NCI-H1417 treated with DMSO at 0.1 percent for 48 hours (cell line): ENCODE results near the gene FRRS1.
"Not testable (repeated sequence)": the region's sequence is repeated elsewhere in the genome, so short reads cannot be mapped to it uniquely, and the experiment has no call there.

Source experiments
- DNase-seq: peaks from one replicate; lab custom pipeline; 2025; lab: John Stamatoyannopoulos, UW

The FRRS1 gene

GRCh38 chr1:99768104-99768503 is 1.7 kb upstream of the FRRS1 start:
- no peak for DNase-seq

DNA sequence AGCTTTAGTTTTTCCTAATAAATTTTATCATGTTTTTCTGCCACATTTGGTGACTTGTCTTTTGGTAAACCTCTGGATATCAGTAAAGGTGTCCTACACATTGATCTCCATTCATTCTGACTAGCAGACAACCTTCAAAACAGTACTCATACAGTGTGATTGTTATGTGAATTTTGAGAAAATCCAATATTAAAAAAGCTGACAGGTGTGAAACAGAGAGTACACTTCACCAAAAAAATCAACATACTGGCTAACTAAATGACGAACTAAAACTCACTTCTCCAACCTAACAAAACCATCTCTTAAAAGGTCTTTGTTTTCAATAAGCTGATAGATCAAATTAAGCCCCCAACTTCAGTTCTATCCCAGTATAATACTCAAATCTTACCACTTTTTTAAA is 1.5 kb downstream of the FRRS1 start:
- DNase-seq: no peak

GRCh38 chr1:99764439-99764838 is 2.0 kb downstream of the FRRS1 start:
- no peak for DNase-seq

GRCh38 chr1:99763956-99764355 is 2.5 kb downstream of the FRRS1 start:
- no peak for DNase-seq

- DNase-seq: no peak
Observed at GRCh38 chr1:99761774-99762173, 4.7 kb downstream of the FRRS1 start.

GRCh38 chr1:99759518-99760160 is 6.8 kb downstream of the FRRS1 start:
- DNase-seq: no peak

DNA sequence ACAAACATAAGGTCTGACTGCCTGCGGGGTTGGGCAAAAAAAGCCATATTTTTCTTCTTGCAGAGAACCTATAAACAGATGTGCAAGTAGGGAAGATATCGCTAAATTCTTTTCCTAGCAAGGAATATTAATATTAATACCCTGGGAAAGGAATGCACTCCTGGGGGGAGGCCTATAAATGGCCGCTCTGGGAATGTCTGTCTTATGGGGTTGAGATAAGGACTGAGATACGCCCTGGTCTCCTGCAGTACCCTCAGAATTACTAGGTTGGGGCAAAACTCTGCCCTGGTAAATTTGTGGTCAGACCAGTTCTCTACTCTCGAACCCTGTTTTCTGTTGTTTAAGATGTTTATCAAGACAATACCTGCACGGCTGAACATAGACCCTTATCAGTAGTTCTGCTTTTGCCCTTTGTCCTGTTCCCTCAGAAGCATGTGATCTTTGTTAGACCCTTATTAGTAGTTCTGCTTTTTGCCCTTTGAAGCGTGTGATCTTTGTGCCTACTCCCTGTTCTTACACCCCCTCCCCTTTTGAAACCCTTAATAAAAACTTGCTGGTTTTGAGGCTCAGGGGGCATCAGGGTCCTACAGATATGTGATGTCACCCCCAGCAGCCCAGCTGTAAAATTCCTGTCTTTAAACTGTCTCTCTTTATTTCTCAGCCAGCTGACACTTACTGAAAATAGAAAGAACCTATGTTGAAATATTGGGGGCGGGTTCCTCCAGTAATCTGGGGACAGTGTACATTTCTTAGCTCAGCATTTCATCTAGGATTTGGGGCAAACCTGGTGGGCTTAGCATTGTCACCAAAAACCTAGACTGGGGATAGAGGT is 7.5 kb downstream of the FRRS1 start:
- DNase-seq: not testable (repeated sequence)

GRCh38 chr1:99758073-99758511 is 8.3 kb downstream of the FRRS1 start:
- no peak for DNase-seq

- no peak for DNase-seq
Observed at GRCh38 chr1:99756598-99756997, 9.8 kb downstream of the FRRS1 start.

DNA sequence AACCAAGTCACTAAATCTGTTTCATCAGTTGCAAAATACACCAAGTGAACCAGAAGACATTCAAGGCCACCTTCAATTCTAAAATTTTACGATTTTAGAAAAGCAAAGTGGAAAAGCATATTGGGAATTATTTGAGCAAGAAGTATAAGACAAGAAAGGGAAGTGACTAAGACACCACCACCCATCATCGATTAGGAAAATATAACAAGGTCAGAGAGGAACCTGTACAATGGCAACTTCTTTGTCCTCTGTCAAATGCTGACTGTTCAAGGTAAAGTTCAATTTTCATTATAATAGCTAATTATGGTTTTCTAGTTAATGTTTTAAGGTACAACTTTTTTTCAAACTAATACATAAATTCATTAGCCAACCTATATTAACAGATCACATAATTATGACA is 10.8 kb downstream of the FRRS1 start:
- DNase-seq: no peak

GRCh38 chr1:99754697-99755096 is 11.7 kb downstream of the FRRS1 start:
- DNase-seq: no peak

- DNase-seq: no peak
Observed at GRCh38 chr1:99754055-99754626, 12.3 kb downstream of the FRRS1 start.

DNA sequence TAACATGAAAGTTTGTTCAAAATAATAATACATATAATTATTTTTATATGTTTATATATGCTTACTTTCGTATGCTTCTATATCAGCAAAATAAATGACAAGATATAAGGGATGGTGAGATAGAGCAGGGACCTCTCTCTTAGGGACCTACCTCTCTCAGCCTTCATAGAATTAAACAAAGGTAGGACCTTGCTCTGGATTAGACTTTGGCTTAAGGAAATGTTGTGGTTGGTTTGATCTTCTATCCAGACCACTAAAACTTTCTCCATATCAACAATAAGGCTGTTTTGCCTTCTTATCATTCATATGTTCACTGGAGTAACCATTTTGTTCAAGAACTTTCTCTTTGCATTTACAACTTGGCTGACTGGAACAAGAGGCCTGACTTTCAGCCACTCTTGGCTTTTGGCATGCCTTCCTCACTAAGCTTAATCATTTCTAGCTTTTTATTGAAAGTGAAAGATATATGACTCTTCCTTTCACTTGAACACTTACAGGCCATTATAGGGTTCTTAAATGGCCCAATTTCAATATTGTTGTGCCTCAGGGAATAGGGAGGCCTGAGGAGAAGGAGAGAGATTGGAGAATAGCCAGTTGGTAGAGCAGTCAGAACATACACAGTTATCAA is 14.4 kb downstream of the FRRS1 start:
- DNase-seq: no peak

- DNase-seq: no peak
Observed at GRCh38 chr1:99749504-99750347, 16.7 kb downstream of the FRRS1 start.

GRCh38 chr1:99748419-99748818 is 18.0 kb downstream of the FRRS1 start:
- no peak for DNase-seq

DNA sequence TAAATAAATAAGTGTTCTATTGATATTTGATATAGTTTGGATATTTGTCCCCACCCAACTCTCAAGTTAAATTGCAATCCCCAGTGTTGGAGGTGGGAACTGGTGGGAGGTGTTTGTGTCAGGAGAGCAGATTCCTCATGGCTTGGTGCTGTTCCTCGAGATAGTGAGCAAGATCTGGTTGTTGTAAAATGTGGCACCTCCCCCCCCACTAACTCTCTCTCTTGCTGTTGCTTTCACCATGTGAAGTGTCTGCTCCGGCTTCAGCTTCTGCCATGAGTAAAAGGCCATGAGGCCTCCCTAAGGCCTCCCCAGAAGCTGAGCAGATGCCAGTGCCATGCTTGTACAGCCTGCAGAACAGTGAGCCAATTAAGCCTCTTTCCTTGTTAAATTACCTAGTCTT is 20.8 kb downstream of the FRRS1 start:
- DNase-seq: no peak

DNA sequence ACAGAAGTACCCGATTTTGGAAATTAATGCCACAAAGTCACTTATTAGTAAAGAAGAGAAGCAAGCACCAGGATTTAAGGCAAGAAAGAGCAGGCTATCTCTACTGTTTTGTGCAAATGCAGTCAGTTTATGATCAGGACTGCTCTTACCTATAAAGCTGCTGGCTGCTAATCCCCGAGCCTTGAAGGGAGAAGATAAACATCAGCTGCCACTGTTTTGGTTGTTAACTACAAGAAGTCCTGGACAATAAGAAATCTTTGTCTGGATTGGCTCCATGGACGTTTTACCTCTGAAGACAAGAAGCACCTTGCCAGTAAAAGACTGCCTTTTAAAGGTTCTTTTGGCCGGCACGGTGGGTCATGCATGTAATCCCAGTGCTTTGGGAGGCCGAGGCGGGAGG is 21.4 kb downstream of the FRRS1 start:
- no peak for DNase-seq

GRCh38 chr1:99740141-99740540 is 26.3 kb downstream of the FRRS1 start:
- DNase-seq: no peak

DNA sequence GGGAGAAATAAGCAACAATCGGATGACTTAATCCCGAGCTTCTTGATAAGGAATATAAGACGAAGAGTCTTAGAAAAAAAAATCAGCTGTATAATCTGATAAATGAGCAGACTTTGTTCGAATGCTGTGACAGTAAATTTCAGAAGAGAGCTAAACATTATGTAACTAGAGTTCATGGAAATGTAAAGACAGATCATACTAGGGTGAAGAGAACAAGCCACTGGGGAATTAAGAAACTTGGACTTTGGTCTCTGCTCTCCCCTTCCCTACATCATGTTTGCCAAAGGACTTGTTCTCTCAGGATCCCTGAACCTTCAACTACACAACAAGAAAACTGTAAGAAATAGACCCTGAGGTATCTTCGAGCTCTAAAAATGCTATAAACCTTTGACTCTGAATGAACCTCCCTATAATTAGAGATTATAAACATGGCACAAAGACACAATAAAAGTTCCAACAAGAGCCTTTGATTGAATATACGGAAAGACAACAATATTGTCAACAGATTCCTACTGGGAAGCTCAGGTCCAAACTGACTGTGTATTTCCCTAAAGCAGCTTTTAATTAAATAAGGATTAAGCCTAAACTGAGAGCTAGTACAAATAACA is 27.5 kb downstream of the FRRS1 start:
- no peak for DNase-seq

DNA sequence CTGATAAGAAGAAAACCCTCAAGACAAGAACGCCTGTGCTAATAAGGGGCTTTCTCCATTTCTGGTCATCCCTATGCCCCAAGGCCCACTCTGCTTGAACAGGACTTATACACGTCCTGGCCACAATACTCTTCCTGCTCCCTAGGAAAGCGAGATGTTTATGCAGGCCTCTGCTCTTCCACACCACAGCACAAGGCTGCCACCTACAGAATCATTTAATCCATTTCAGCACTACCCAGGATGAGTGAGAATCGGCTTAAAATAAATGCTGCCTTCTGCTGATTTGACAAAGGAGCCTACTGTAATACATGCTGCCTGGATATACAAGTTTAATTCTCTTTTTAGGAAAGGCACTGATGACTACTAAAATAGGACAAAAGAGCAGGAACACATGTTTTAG is 29.4 kb downstream of the FRRS1 start:
- peak; percentile 62 for DNase-seq

- no peak for DNase-seq
Observed at GRCh38 chr1:99735852-99736251, 30.6 kb downstream of the FRRS1 start.
